K562 (cell line): ENCODE measurements around the gene TECPR1. TPM values are rescaled to one million over a fixed set of nuclear protein-coding genes. Genes with fewer than 3 reads are reported as not detected.

ENCODE experiments used
- ATAC-seq: fragments of 200-7000 bp; cut with Tn5 transposase; 3 replicates; pipeline ENCODE4 v1.9.1; 2020; ENCODE audit warnings: moderate library complexity
- BruUV-seq: library from RNA; stranded (reverse); fragments of 400-500 nt; replicated peaks from 2 replicates; lab custom pipeline; 2021; lab: Mats Ljungman, UMichigan
- CTCF ChIA-PET: fragments of 300-600 bp; formaldehyde crosslinking; extraction: SDS; loops from one replicate; lab custom pipeline; 2021; ENCODE audit warnings: low intra/inter-chr PET ratio; lab: Yijun Ruan, JAX
- POLR2A ChIA-PET: fragments of 300-600, 350-650 bp; sonication (Branson Sonifier 250); formaldehyde crosslinking; extraction: SDS; loops from one replicate; lab custom pipeline; 2021; ENCODE audit warnings: antibody characterized with exemption, inconsistent platforms; lab: Yijun Ruan, JAX
- DNase-seq, 4 experiments: peaks; one replicate each; pipeline versions ENCODE4 v3.0.0 to v3.0.0-alpha.2; 2011 to 2018; ENCODE audit warnings: low spot score in 3 of 4, mixed read lengths in 3 of 4; ENCODE audit errors: extremely low read depth in 1 of 4
- FAIRE-seq: peaks from 2 replicates; lab custom pipeline; 2011; peaks lifted over from hg19 to GRCh38; lab: Jason Lieb, UNC
- H2AFZ ChIP-seq: 2 replicates; pipeline ENCODE4 v1.6.0; 2011; ENCODE audit warnings: low read depth, low read length, control low read depth, inconsistent platforms
- H3K27ac ChIP-seq: fragments of 200-600 bp; 3 replicates; pipeline ENCODE4 v1.8.0; 2011; ENCODE audit warnings: low read depth, mild to moderate bottlenecking, control low read depth, inconsistent platforms, low read length, moderate library complexity, mixed read lengths; ENCODE audit errors: extremely low read depth
- H3K27me3 ChIP-seq, 2 experiments: fragments of 300-600 bp in 1 of 2; 2 replicates in 1 of 2; 3 replicates in 1 of 2; pipeline versions ENCODE4 v1.6.0 to v1.8.0; 2011; ENCODE audit warnings: inconsistent platforms in 2 of 2, low read length in 2 of 2, mild to moderate bottlenecking in 1 of 2, mixed read lengths in 1 of 2, moderate library complexity in 1 of 2; ENCODE audit not compliant: control insufficient read depth in 2 of 2, insufficient read depth in 2 of 2
- H3K36me3 ChIP-seq: fragments of 300-600 bp; 3 replicates; pipeline ENCODE4 v1.8.0; 2011; ENCODE audit warnings: mild to moderate bottlenecking, low read length, inconsistent platforms; ENCODE audit not compliant: control insufficient read depth, insufficient read depth
- H3K4me1 ChIP-seq, 2 experiments: fragments of 200-600 bp in 1 of 2; replicated peaks in 1 of 2; 2 replicates in 1 of 2; 3 replicates in 1 of 2; pipeline versions ENCODE4 v1.5.1 to v1.8.0; 2011; ENCODE audit warnings: inconsistent platforms in 2 of 2, low read length in 2 of 2, mild to moderate bottlenecking in 1 of 2, mixed read lengths in 1 of 2, moderate library complexity in 1 of 2; ENCODE audit not compliant: control insufficient read depth in 2 of 2, insufficient read depth in 2 of 2
- H3K4me2 ChIP-seq: 2 replicates; pipeline ENCODE4 v1.6.1; 2011; ENCODE audit warnings: low read length, control low read depth, inconsistent platforms, mixed read lengths; ENCODE audit not compliant: insufficient read depth
- H3K4me3 ChIP-seq: fragments of 200-600 bp; sonication (generic), shearing (Covaris generic); 2 replicates; pipeline ENCODE4 v1.5.1; 2016; ENCODE audit warnings: control low read depth, inconsistent platforms
- H3K79me2 ChIP-seq: fragments of 200-600 bp; 3 replicates; pipeline ENCODE4 v1.8.0; 2011; ENCODE audit warnings: low read length, inconsistent platforms; ENCODE audit not compliant: control insufficient read depth, insufficient read depth
- H3K9ac ChIP-seq, 2 experiments: 2 replicates each; pipeline versions ENCODE4 v1.6.0 to v1.6.1; 2011; ENCODE audit warnings: low read depth in 2 of 2, low read length in 2 of 2, control low read depth in 1 of 2, inconsistent platforms in 1 of 2, mild to moderate bottlenecking in 1 of 2, mixed read lengths in 1 of 2; ENCODE audit not compliant: insufficient read depth in 1 of 2
- H3K9me1 ChIP-seq: one replicate; pipeline ENCODE4 v1.6.0; 2011; ENCODE audit warnings: inconsistent platforms, mild to moderate bottlenecking, low read length, moderate library complexity; ENCODE audit not compliant: control insufficient read depth, insufficient read depth
- H3K9me3 ChIP-seq: replicated peaks from 2 replicates; pipeline ENCODE4 v1.5.1; 2011; ENCODE audit warnings: low read depth, low read length, inconsistent platforms; ENCODE audit not compliant: control insufficient read depth, insufficient read depth
- H4K20me1 ChIP-seq: replicated peaks from 2 replicates; pipeline ENCODE4 v1.6.1; 2011; ENCODE audit warnings: low read length, inconsistent platforms, mixed read lengths; ENCODE audit not compliant: control insufficient read depth, insufficient read depth
- E4F1 ChIP-seq: fragments of 250-450 bp; sonication (Bioruptor Pico); IDR thresholded peaks from 2 replicates; pipeline ENCODE4 v1.5.0; 2021; ENCODE audit warnings: mild to moderate bottlenecking, borderline replicate concordance
- PYGO2 ChIP-seq: fragments of 450-650 bp; IDR thresholded peaks from 2 replicates; pipeline ENCODE4 v1.6.1; 2016; ENCODE audit warnings: mild to moderate bottlenecking, missing genetic modification characterization, moderate library complexity, missing compliant biosample characterization
- ZSCAN29 ChIP-seq: fragments of 450-650 bp; IDR thresholded peaks from 2 replicates; pipeline ENCODE4 v1.6.1; 2017
- WGBS: fragments of 100-300 bp; shearing (Covaris generic); methylation state at CpG from one replicate; pipeline ENCODE4 v1.1.6; 2016; ENCODE audit warnings: low coverage, mixed read lengths; ENCODE audit not compliant: insufficient coverage; ENCODE audit errors: missing lambda C conversion rate; 5-methylcytosine and 5-hydroxymethylcytosine counted together
- in situ Hi-C: fragments of 300-500 bp; cut with MboI; formaldehyde crosslinking; loops from 4 replicates; pipeline ENCODE4 v1.15.0; 2018; ENCODE audit warnings: inconsistent platforms, mixed read lengths
- intact Hi-C: fragments of 100-400 bp; cut with micrococcal nuclease; formaldehyde crosslinking; loops from 2 replicates; pipeline ENCODE4 v1.14.2; 2022
- polyA plus RNA-seq, 8 experiments: library from polyadenylated mRNA; depleted of rRNA in 4 of 8; stranded (reverse) in 5 of 8; unstranded in 3 of 8; fragments of >200 nt; fragmentation: Nextera tagmentation in 2 of 8; fragmentation: Illumina TruSeq in 1 of 8; extraction: Ambion mirVana in 2 of 8; extraction: Trizol in 1 of 8; gene quantifications; 2 replicates each; pipeline versions ENCODE4 v1.2.1 to v1.2.3, GENCODE V29; 2011 to 2014; ENCODE audit warnings: inconsistent platforms in 1 of 8, missing spikeins in 1 of 8
- total RNA-seq, 7 experiments: library from RNA; depleted of rRNA in 6 of 7; stranded (reverse); fragments of >200 nt in 6 of 7; fragmentation: Illumina TruSeq in 2 of 7; extraction: Trizol in 2 of 7; gene quantifications; 2 replicates each; pipeline versions ENCODE4 v1.2.1 to v1.2.3, GENCODE V29; 2011 to 2021; ENCODE audit warnings: low replicate concordance in 1 of 7

TECPR1 gene
- total and polyA plus RNA-seq, 9 of the 15 experiments (the other 6 are each of a cell fraction or from before 2014, with no cell fraction given): 0.17 to 15.0 (median 2.2) TPM

DNA sequence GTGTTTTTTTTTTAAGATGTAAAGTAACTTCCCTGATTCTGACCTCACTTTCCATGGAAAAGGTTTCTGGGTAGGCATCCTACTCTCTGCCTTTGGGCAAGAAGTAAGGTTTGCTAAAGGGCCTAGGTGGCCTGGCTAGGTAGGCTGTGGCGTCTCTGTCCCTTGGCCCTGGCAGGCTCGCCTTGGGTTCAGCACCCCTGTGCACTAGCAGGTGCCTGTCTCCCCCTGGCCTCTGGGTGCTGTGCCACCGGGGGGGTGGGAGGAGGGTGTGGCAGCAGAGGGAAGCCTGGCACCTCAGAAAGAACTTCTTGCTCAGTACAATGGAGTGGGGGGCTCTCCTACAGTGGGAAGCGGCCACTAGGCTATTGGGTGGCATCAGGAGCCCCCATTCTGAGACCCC lies 14.0 kb downstream of the TECPR1 start:
- Histone ChIP-seq H2AFZ (no peak overlapping the region), H3K79me2 (no peaks in the 10 kb centered on the region), H3K27ac (no peak overlapping the region), H3K9me1 (no peaks in the 10 kb centered on the region), H3K4me2 (no peak overlapping the region), H4K20me1 (0 out of 2 replicates have a peak, but pooled peaks cover 6% of the 10 kb centered on the region), H3K9me3 (no peaks in the 10 kb centered on the region), H3K4me1 (peaks cover 0 to 22% of the 10 kb centered on the region in 2 experiments; a peak in 2 of 5 replicates), H3K27me3 (peaks cover 2 to 16% of the 10 kb centered on the region in 2 experiments; a peak in 3 of 5 replicates), H3K36me3 (no peaks in the 10 kb centered on the region), H3K9ac (no peak overlapping the region), H3K4me3 (no peak overlapping the region)
- no peak for DNase-seq
- CTCF ChIA-PET: no interaction called here
- intact Hi-C loops: no loop called here
- no TSS peak for BruUV-seq
- no peak for ATAC-seq
- TF ChIP-seq E4F1 (CRISPR knock-in tag) (no peak), ZSCAN29 (no peak), PYGO2 (tag) (no peak)
- FAIRE-seq: no peak
- 76% methylated on average over 2 of the region's 4 CpGs for WGBS
- POLR2A ChIA-PET: no interaction called here
- in situ Hi-C loops: loop anchor here (5.0 kb wide), 1 partner anchor 44 kb away; the partner anchor contains the start of gene BRI3
